HFFc6 (cell line): ENCODE results near the gene OPN4. TPM values are rescaled to one million over a fixed set of nuclear protein-coding genes. Genes with fewer than 3 reads are reported as not detected.
"Not testable (repeated sequence)": the region's sequence is repeated elsewhere in the genome, so short reads cannot be mapped to it uniquely, and the experiment has no call there.

ENCODE experiments used
- DNase-seq: peaks from one replicate; pipeline ENCODE4 v3.0.0-alpha.2; 2018
- H3K27ac Mint-ChIP-seq: 2 replicates; pipeline ENCODE4 v1.8.0; 2020; ENCODE audit warnings: mild to moderate bottlenecking, mixed read lengths
- H3K27me3 Mint-ChIP-seq: 2 replicates; pipeline ENCODE4 v1.8.0; 2021; ENCODE audit warnings: mild to moderate bottlenecking, moderate library complexity, mixed read lengths; ENCODE audit not compliant: insufficient read depth
- H3K36me3 Mint-ChIP-seq: 2 replicates; pipeline ENCODE4 v1.8.0; 2021; ENCODE audit warnings: low read depth, mixed read lengths
- H3K4me1 Mint-ChIP-seq: 2 replicates; pipeline ENCODE4 v1.8.0; 2020; ENCODE audit warnings: low read depth, mixed read lengths
- H3K4me3 Mint-ChIP-seq: 2 replicates; pipeline ENCODE4 v1.8.0; 2020; ENCODE audit warnings: mild to moderate bottlenecking, moderate library complexity, mixed read lengths
- H3K9me3 Mint-ChIP-seq: 2 replicates; pipeline ENCODE4 v1.8.0; 2020; ENCODE audit warnings: mild to moderate bottlenecking, mixed read lengths
- CTCF ChIP-seq: fragments of 200-600 bp; sonication (generic); IDR thresholded peaks from 2 replicates; pipeline ENCODE4 v1.5.0; 2021; ENCODE audit warnings: antibody characterized with exemption, mild to moderate bottlenecking
- total RNA-seq, 6 experiments: library from RNA; stranded (reverse); fragmentation: NEBNext Ultra II Directional; extraction: Animal tissue kit (Norgen Biotek cat#: 25700); gene quantifications; 2 replicates in 1 of 6; 3 replicates in 5 of 6; pipeline ENCODE4 v1.2.3, GENCODE V29; 2021

The OPN4 gene
- total RNA-seq, 6 experiments from 2014 or later, result not detected

- peaks cover 6% of the 10 kb centered on the region for H3K4me1 Mint-ChIP-seq
- H3K4me3 Mint-ChIP-seq, result no peak overlapping the region
- H3K36me3 Mint-ChIP-seq, result no peaks in the 10 kb centered on the region
- H3K27ac Mint-ChIP-seq, result no peak overlapping the region
- TF ChIP-seq CTCF, result no peak
- peaks cover 6% of the 10 kb centered on the region; the same call in 1 of the 2 replicates for H3K9me3 Mint-ChIP-seq
- H3K27me3 Mint-ChIP-seq, result peaks cover 16% of the 10 kb centered on the region
- no peak for DNase-seq
These were observed 40.4 kb upstream of the OPN4 start for GRCh38 chr10:86613905-86614304.

GRCh38 chr10:86614853-86615252 lies 39.5 kb upstream of the OPN4 start:
- H3K9me3 Mint-ChIP-seq, result peaks cover 6% of the 10 kb centered on the region; the same call in 1 of the 2 replicates
- H3K27ac Mint-ChIP-seq, result no peak overlapping the region
- peaks cover 6% of the 10 kb centered on the region for H3K4me1 Mint-ChIP-seq
- DNase-seq, result no peak
- no peaks in the 10 kb centered on the region for H3K36me3 Mint-ChIP-seq
- no peak for TF ChIP-seq CTCF
- peaks cover 19% of the 10 kb centered on the region for H3K27me3 Mint-ChIP-seq
- no peak overlapping the region for H3K4me3 Mint-ChIP-seq

- DNase-seq, H3K4me1 Mint-ChIP-seq, H3K4me3 Mint-ChIP-seq, H3K9me3 Mint-ChIP-seq, H3K27me3 Mint-ChIP-seq, H3K27ac Mint-ChIP-seq, H3K36me3 Mint-ChIP-seq: not testable (repeated sequence)
These were observed 37.1 kb upstream of the OPN4 start for GRCh38 chr10:86617278-86617677.

- H3K36me3 Mint-ChIP-seq, result no peaks in the 10 kb centered on the region; the same call in 1 of the 2 replicates
- no peak for DNase-seq
- no peak overlapping the region for H3K4me3 Mint-ChIP-seq
- H3K4me1 Mint-ChIP-seq, result peaks cover 5% of the 10 kb centered on the region; the same call in 1 of the 2 replicates
- no peak for TF ChIP-seq CTCF
- no peak overlapping the region; the same call in 1 of the 2 replicates for H3K27ac Mint-ChIP-seq
- no peaks in the 10 kb centered on the region for H3K9me3 Mint-ChIP-seq
- H3K27me3 Mint-ChIP-seq, result peaks cover 13% of the 10 kb centered on the region; the same call in 1 of the 2 replicates
These were observed 26.0 kb upstream of the OPN4 start for GRCh38 chr10:86628311-86628710.

GRCh38 chr10:86630079-86630478 lies 24.3 kb upstream of the OPN4 start:
- Mint-ChIP-seq H3K27me3 (peaks cover 13% of the 10 kb centered on the region; the same call in 1 of the 2 replicates), H3K36me3 (no peaks in the 10 kb centered on the region; the same call in 1 of the 2 replicates), H3K9me3 (no peaks in the 10 kb centered on the region), H3K4me1 (peaks cover 13% of the 10 kb centered on the region), H3K4me3 (no peak overlapping the region), H3K27ac (no peak overlapping the region)
- no peak for TF ChIP-seq CTCF
- DNase-seq, result no peak

GRCh38 chr10:86632009-86632800 lies 22.1 kb upstream of the OPN4 start:
- no peak for DNase-seq
- Mint-ChIP-seq H3K36me3 (no peaks in the 10 kb centered on the region; the same call in 1 of the 2 replicates), H3K27ac (no peak overlapping the region), H3K4me1 (peaks cover 34% of the 10 kb centered on the region), H3K27me3 (peaks cover 10% of the 10 kb centered on the region; the same call in 1 of the 2 replicates), H3K9me3 (no peaks in the 10 kb centered on the region), H3K4me3 (peak overlapping the region; percentile 50; the same call in 1 of the 2 replicates)
- TF ChIP-seq CTCF, result peak; percentile 60
